ENCODE measurements around the gene GPR137C.

GPR137C gene

GRCh38 chr14:52663850-52664249, 111.2 kb downstream of the GPR137C start:
- no peak for DNase-seq (ENCODE audit: extremely low read depth in 1 of 2, low read depth in 1 of 2)

DNA sequence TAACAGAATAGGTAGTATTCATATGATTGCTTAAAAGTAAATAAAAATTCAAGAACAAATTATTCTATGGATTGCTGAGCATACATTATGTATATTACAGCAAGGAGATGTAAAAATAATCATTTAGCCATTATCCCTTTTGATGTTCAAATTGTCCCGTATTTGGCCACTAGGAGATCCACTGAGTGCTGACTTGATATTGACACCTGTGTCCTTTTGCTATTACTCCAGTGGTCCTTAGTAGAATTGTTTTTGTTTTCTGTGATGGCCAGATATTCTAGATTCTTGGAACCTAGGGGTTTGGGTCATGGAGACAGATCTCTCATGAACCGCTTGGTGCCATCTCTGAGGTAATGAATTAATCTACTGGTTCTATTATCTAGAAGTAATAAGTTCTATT, 126.0 kb downstream of the GPR137C start:
- DNase-seq (ENCODE audit: extremely low read depth in 1 of 2, low read depth in 1 of 2) = no peak

GRCh38 chr14:52683985-52684520, 131.4 kb downstream of the GPR137C start:
- no peak for DNase-seq (ENCODE audit: extremely low read depth in 1 of 2, low read depth in 1 of 2)

DNA sequence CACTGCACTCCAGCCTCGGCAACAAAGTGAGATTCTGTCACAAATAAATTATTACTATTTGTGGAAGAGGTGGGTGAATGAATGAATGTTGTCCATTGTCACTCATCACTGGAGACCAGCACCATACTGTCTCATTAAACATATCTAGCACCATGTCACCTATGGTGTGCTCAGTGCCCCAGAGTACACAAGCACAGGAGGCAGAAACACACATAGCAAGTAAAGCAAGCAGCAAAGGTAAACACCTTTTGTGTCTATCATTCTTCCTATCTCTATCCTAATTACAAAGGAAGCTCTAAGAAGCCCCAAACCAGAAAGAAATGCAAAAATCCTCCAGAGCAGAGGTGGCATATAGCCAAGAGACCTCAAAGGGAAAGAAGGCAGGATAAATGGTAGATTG, 133.5 kb downstream of the GPR137C start:
- DNase-seq (ENCODE audit: extremely low read depth in 1 of 2, low read depth in 1 of 2) = no peak

Measured in activated CD8-positive, alpha-beta memory T cell treated with anti-CD3 and anti-CD28 coated beads for 1 hour (primary cell).